H1 (cell line): ENCODE data around the gene PRDM15. TPM values are rescaled to one million over a fixed set of nuclear protein-coding genes. Genes with fewer than 3 reads are reported as not detected.

ENCODE experiments used
- ATF2 ChIP-seq: IDR thresholded peaks from 2 replicates; pipeline ENCODE4 v1.6.1; 2012; ENCODE audit warnings: low read length, inconsistent platforms
- SP4 ChIP-seq: IDR thresholded peaks from 2 replicates; pipeline ENCODE4 v1.6.1; 2012; ENCODE audit warnings: low read length, inconsistent platforms
- TCF12 ChIP-seq: IDR thresholded peaks from 2 replicates; pipeline ENCODE4 v1.6.1; 2011; ENCODE audit warnings: low read depth, mild to moderate bottlenecking, low read length
- polyA plus RNA-seq, 7 experiments: library from polyadenylated mRNA; depleted of rRNA in 3 of 7; stranded (reverse) in 5 of 7; unstranded in 2 of 7; fragments of >200 nt in 5 of 7; fragments of 200-250 nt in 2 of 7; gene quantifications; 1 replicate in 5 of 7; 2 replicates in 1 of 7; 4 replicates in 1 of 7; pipeline versions ENCODE4 v1.2.1 to v1.2.3, GENCODE V29; 2011 to 2013; ENCODE audit warnings: missing spikeins in 2 of 7, mixed read lengths in 2 of 7
- total RNA-seq: library from RNA; stranded (reverse); fragmentation: NEBNext Ultra II Directional; extraction: Animal tissue kit (Norgen Biotek cat#: 25700); gene quantifications from 2 replicates; pipeline ENCODE4 v1.2.1, GENCODE V29; 2021

Gene PRDM15
- total and polyA plus RNA-seq, 2 of the 8 experiments (the other 6 are each of a cell fraction or from before 2014, with no cell fraction given) = 9.7 to 10.5 TPM

DNA sequence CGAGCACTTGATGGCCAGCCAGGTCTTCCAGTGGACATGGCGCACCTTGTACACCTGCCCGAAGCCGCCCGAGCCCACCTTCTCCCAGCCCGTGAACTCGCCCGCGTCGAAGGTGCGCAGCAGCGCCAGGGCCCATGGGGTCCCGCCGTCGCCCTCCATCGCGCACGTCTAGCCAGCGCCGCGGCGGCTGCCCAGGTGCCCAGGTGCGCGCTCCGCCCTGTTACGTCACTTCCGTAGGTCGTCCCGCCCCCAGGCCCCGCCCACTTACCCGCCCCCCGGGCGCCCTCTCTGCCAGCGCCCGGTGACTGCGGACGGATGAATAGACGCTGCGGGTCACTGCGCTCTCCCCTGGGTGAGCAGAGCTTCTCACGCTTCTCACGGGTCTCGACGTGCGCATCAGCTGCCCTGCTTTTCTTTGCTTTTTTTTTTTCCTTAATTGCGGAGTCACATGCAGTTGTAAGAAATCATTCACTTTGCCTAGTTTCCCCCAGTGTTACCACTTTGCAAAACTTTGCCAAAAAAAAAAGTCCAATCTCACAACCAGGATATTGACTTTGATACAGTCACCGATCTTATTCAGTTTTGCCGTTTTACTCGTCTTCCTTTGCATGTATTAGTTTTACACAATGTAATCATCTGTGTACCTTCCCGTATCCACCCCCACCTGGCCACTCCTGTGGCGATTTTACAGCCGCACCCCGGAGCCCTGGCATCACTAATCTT is 112.1 kb downstream of the PRDM15 start, which contains the start of gene RIPK4 (continued):
- TF ChIP-seq ATF2 = no peak
- TF ChIP-seq TCF12 = 0 out of 2 replicates have a peak, but pooled peaks have one; percentile 24
- TF ChIP-seq SP4 = no peak
